Endothelial cell of umbilical vein (primary cell): ENCODE results near the gene PLA2G5.

Experiments used
- EZH2 ChIP-seq: IDR thresholded peaks from 2 replicates; pipeline ENCODE4 v1.6.1; 2012; ENCODE audit warnings: borderline replicate concordance, low read depth, mild to moderate bottlenecking, moderate library complexity, low read length, inconsistent platforms; ENCODE audit not compliant: severe bottlenecking
- FOS ChIP-seq: IDR thresholded peaks from 2 replicates; pipeline ENCODE4 v1.6.1; 2011; ENCODE audit warnings: mild to moderate bottlenecking, low read length, moderate library complexity, borderline replicate concordance; ENCODE audit not compliant: insufficient read depth
- JUN ChIP-seq: IDR thresholded peaks from 2 replicates; pipeline ENCODE4 v1.6.1; 2011; ENCODE audit warnings: borderline replicate concordance, low read depth; ENCODE audit not compliant: insufficient read length, insufficient read depth
- MYC ChIP-seq: IDR thresholded peaks from one replicate; pipeline ENCODE4 v1.6.1; 2011; ENCODE audit warnings: mild to moderate bottlenecking, low read depth, low read length
- POLR2A ChIP-seq: IDR thresholded peaks from 2 replicates; pipeline ENCODE4 v1.6.1; 2012; ENCODE audit warnings: low read depth, mild to moderate bottlenecking, control low read depth, low read length
- POLR2AphosphoS5 ChIP-seq: IDR thresholded peaks from 2 replicates; pipeline ENCODE4 v1.6.1; 2012; ENCODE audit warnings: low read depth, mild to moderate bottlenecking, control low read depth, low read length, moderate library complexity; ENCODE audit not compliant: insufficient read depth
- TF ChIP-seq, protein P1 (sequence below), 2 donors: IDR thresholded peaks; 1 replicate in 1 of 2; 2 replicates in 1 of 2; pipeline ENCODE4 v1.5.1; 2011; ENCODE audit warnings: low read length in 2 of 2, mild to moderate bottlenecking in 2 of 2, moderate library complexity in 2 of 2, control low read depth in 1 of 2, inconsistent platforms in 1 of 2, low read depth in 1 of 2; ENCODE audit not compliant: insufficient read depth in 1 of 2; ENCODE audit errors: extremely low read depth in 1 of 2
- TF ChIP-seq, protein P2 (sequence below): IDR thresholded peaks from 2 replicates; pipeline ENCODE4 v1.6.1; 2011; ENCODE audit not compliant: insufficient read depth, insufficient read length

DNA sequence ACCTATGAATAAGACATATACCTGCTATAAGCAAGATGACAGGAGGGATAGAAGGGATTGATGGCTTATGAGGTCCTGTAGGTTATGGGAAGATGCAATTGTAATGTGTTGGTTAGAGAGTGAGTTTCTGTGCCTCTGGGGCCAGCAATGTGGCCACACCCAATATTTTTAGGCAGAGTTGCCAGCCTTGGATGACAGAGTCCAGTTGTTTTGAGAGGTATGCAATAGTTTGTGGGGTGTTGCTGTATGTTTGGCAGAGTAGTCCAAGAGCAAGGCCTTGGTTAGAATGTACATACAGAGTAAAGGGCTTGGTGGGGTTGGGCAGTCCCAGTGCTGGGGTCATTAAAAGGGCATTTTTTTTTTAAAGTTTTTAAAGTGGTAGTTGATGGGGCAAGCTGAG is 36.6 kb upstream of the PLA2G5 start:
- TF ChIP-seq, protein P1, sequence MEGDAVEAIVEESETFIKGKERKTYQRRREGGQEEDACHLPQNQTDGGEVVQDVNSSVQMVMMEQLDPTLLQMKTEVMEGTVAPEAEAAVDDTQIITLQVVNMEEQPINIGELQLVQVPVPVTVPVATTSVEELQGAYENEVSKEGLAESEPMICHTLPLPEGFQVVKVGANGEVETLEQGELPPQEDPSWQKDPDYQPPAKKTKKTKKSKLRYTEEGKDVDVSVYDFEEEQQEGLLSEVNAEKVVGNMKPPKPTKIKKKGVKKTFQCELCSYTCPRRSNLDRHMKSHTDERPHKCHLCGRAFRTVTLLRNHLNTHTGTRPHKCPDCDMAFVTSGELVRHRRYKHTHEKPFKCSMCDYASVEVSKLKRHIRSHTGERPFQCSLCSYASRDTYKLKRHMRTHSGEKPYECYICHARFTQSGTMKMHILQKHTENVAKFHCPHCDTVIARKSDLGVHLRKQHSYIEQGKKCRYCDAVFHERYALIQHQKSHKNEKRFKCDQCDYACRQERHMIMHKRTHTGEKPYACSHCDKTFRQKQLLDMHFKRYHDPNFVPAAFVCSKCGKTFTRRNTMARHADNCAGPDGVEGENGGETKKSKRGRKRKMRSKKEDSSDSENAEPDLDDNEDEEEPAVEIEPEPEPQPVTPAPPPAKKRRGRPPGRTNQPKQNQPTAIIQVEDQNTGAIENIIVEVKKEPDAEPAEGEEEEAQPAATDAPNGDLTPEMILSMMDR (IDR thresholded peaks at IDR 0.05; ENCODE audit: extremely low read depth in 1 of 2, insufficient read depth in 1 of 2, low read depth in 1 of 2, low read length in 2 of 2), result no peak
- TF ChIP-seq POLR2A (no peak), EZH2 (no peak), POLR2AphosphoS5 (no peak), FOS (no peak), JUN (no peak), MYC (no peak)
- TF ChIP-seq, protein P2, sequence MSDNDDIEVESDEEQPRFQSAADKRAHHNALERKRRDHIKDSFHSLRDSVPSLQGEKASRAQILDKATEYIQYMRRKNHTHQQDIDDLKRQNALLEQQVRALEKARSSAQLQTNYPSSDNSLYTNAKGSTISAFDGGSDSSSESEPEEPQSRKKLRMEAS, result no peak
